Right kidney (tissue), 1 donor: ENCODE results near the gene SLC5A4.
"Not testable (repeated sequence)": the region's sequence is repeated elsewhere in the genome, so short reads cannot be mapped to it uniquely, and the experiment has no call there.

Source experiments
- DNase-seq: peaks from one replicate; pipeline ENCODE4 v3.0.0-alpha.2; 2016

SLC5A4 gene

GRCh38 chr22:32199961-32200360 is 55.2 kb downstream of the SLC5A4 start:
- DNase-seq, result no peak

- DNase-seq, result no peak
These were observed 55.8 kb downstream of the SLC5A4 start for GRCh38 chr22:32199341-32199740.

- not testable (repeated sequence) for DNase-seq
These were observed 57.5 kb downstream of the SLC5A4 start for GRCh38 chr22:32197553-32198226.

GRCh38 chr22:32195900-32196299 is 59.2 kb downstream of the SLC5A4 start:
- not testable (repeated sequence) for DNase-seq

- DNase-seq, result not testable (repeated sequence)
These were observed 61.8 kb downstream of the SLC5A4 start for GRCh38 chr22:32193346-32193745.

GRCh38 chr22:32191021-32191420 is 64.1 kb downstream of the SLC5A4 start:
- not testable (repeated sequence) for DNase-seq

- no peak for DNase-seq
These were observed 69.3 kb downstream of the SLC5A4 start for GRCh38 chr22:32185821-32186220.

GRCh38 chr22:32183625-32184024 is 71.5 kb downstream of the SLC5A4 start:
- no peak for DNase-seq

- no peak for DNase-seq
These were observed 74.1 kb downstream of the SLC5A4 start for GRCh38 chr22:32181043-32181442.

GRCh38 chr22:32177221-32177765 is 77.9 kb downstream of the SLC5A4 start:
- DNase-seq, result no peak

- peak; percentile 47 for DNase-seq
These were observed 79.2 kb downstream of the SLC5A4 start for GRCh38 chr22:32175683-32176644.

GRCh38 chr22:32175115-32175514 is 80.0 kb downstream of the SLC5A4 start:
- DNase-seq, result no peak
